Loucy (cell line): ENCODE results near the gene NREP.

Experiments
- H2AFZ ChIP-seq: fragments of 200-600 bp; sonication (generic); 2 replicates; pipeline ENCODE4 v1.6.0; 2016; ENCODE audit warnings: antibody characterized with exemption, mild to moderate bottlenecking, low read length, moderate library complexity
- H3F3A ChIP-seq: fragments of 200-600 bp; 2 replicates; pipeline ENCODE4 v1.6.0; 2016; ENCODE audit warnings: antibody characterized with exemption, low read depth, mild to moderate bottlenecking
- H3K27me3 ChIP-seq: fragments of 200-600 bp; sonication (generic); 2 replicates; pipeline ENCODE4 v1.6.1; 2014; ENCODE audit warnings: low read length, mild to moderate bottlenecking; ENCODE audit not compliant: insufficient read depth, poor library complexity, severe bottlenecking
- H3K36me3 ChIP-seq: fragments of 200-600 bp; sonication (generic); 2 replicates; pipeline ENCODE4 v1.6.1; 2016; ENCODE audit warnings: low read length; ENCODE audit not compliant: insufficient read depth
- H3K4me1 ChIP-seq: fragments of 200-600 bp; sonication (generic); 2 replicates; pipeline ENCODE4 v1.5.1; 2014; ENCODE audit warnings: low read length, mild to moderate bottlenecking; ENCODE audit not compliant: insufficient read depth, poor library complexity, severe bottlenecking
- H3K4me2 ChIP-seq: fragments of 200-600 bp; sonication (generic); 2 replicates; pipeline ENCODE4 v1.6.0; 2014; ENCODE audit warnings: antibody characterized with exemption, low read length, low read depth, mild to moderate bottlenecking; ENCODE audit not compliant: poor library complexity, severe bottlenecking
- H3K4me3 ChIP-seq: fragments of 200-600 bp; sonication (generic); 2 replicates; pipeline ENCODE4 v1.5.1; 2014; ENCODE audit warnings: low read length, mild to moderate bottlenecking, mixed read lengths; ENCODE audit not compliant: poor library complexity, severe bottlenecking
- H3K79me2 ChIP-seq: fragments of 200-600 bp; sonication (generic); 2 replicates; pipeline ENCODE4 v1.6.1; 2014; ENCODE audit warnings: low read length; ENCODE audit not compliant: insufficient read depth
- H3K9ac ChIP-seq: fragments of 200-600 bp; sonication (generic); 2 replicates; pipeline ENCODE4 v1.6.0; 2014; ENCODE audit warnings: mild to moderate bottlenecking, low read depth, low read length, moderate library complexity; ENCODE audit not compliant: poor library complexity, severe bottlenecking
- H3K9me2 ChIP-seq: fragments of 200-600 bp; sonication (generic); replicated peaks from 2 replicates; pipeline ENCODE4 v1.6.1; 2016; ENCODE audit warnings: low read depth, low read length, mixed read lengths
- H3K9me3 ChIP-seq: fragments of 200-600 bp; sonication (generic); 2 replicates; pipeline ENCODE4 v1.6.1; 2014; ENCODE audit warnings: mild to moderate bottlenecking, antibody characterized with exemption, low read length, low read depth; ENCODE audit not compliant: insufficient read depth
- H4K20me1 ChIP-seq: fragments of 200-600 bp; sonication (generic); 2 replicates; pipeline ENCODE4 v1.6.0; 2014; ENCODE audit warnings: antibody characterized with exemption, low read length, mild to moderate bottlenecking; ENCODE audit not compliant: insufficient read depth, poor library complexity, severe bottlenecking
- CTCF ChIP-seq: fragments of 200-600 bp; sonication (generic); conservative IDR thresholded peaks from 2 replicates; pipeline ENCODE4 v1.5.1; 2014; ENCODE audit warnings: mild to moderate bottlenecking, antibody characterized with exemption, low read length
- EZH2phosphoT487 ChIP-seq: fragments of 200-600 bp; IDR thresholded peaks from 2 replicates; pipeline ENCODE4 v1.6.1; 2018; ENCODE audit warnings: antibody characterized with exemption, mild to moderate bottlenecking, moderate library complexity, borderline replicate concordance

NREP gene

GRCh38 chr5:111792471-111793058, 35.6 kb upstream of the NREP start:
- H3K9me3 ChIP-seq = no peaks in the 10 kb centered on the region
- no peak overlapping the region for H2AFZ ChIP-seq
- H3K4me1 ChIP-seq = no peaks in the 10 kb centered on the region
- H4K20me1 ChIP-seq = no peaks in the 10 kb centered on the region
- H3K9ac ChIP-seq = no peak overlapping the region
- H3F3A ChIP-seq = no peaks in the 10 kb centered on the region
- H3K27me3 ChIP-seq = no peaks in the 10 kb centered on the region
- H3K4me3 ChIP-seq = no peak overlapping the region
- H3K36me3 ChIP-seq = no peaks in the 10 kb centered on the region
- H3K4me2 ChIP-seq = no peak overlapping the region
- no peaks in the 10 kb centered on the region for H3K79me2 ChIP-seq
- H3K9me2 ChIP-seq = no peaks in the 10 kb centered on the region
- TF ChIP-seq EZH2phosphoT487 (no peak), CTCF (no peak)

- Histone ChIP-seq H3K9me2 (no peaks in the 10 kb centered on the region), H3K9me3 (no peaks in the 10 kb centered on the region), H4K20me1 (no peaks in the 10 kb centered on the region), H3K79me2 (no peaks in the 10 kb centered on the region), H3K4me2 (no peak overlapping the region), H3K27me3 (no peaks in the 10 kb centered on the region), H3K4me3 (no peak overlapping the region), H3K4me1 (no peaks in the 10 kb centered on the region), H3F3A (no peaks in the 10 kb centered on the region), H3K36me3 (no peaks in the 10 kb centered on the region), H3K9ac (no peak overlapping the region), H2AFZ (no peak overlapping the region)
- TF ChIP-seq EZH2phosphoT487 = no peak
- TF ChIP-seq CTCF = no peak
Observed at GRCh38 chr5:111790295-111790694, 33.3 kb upstream of the NREP start.

DNA sequence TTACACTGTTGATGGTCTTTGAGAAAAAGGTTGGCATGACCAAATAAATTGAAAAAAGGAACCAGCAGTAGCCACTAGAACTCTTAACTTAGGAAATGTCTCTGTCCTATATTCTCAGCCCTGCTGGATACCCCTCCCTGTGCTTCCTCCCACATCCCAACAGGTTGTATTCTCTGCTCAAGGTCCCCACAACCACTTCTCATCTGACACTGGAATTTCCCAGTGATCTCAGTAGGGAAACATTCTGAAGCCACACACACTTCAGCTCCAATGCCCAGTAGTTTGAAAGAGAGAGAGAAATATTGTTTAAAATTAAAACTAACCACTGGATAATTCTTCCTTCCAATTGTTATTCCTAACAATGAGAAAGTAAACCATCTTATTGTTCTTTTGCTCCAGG, 30.0 kb upstream of the NREP start:
- H3K9ac ChIP-seq = no peak overlapping the region
- TF ChIP-seq CTCF (no peak), EZH2phosphoT487 (no peak)

More for the DNA sequence above, 30.0 kb upstream of the NREP start:
- Histone ChIP-seq H2AFZ (no peak overlapping the region), H3K4me1 (peaks cover 17% of the 10 kb centered on the region), H3K79me2 (no peaks in the 10 kb centered on the region), H3K27me3 (no peaks in the 10 kb centered on the region), H3K4me3 (no peak overlapping the region), H3K9me2 (no peaks in the 10 kb centered on the region), H3F3A (no peaks in the 10 kb centered on the region), H3K36me3 (no peaks in the 10 kb centered on the region), H3K4me2 (no peak overlapping the region), H4K20me1 (no peaks in the 10 kb centered on the region), H3K9me3 (no peaks in the 10 kb centered on the region)
